Esophagus squamous epithelium (tissue), 4 donors: ENCODE results near the gene DNAL4.

Experiments
- CTCF ChIP-seq, 6 experiments: fragments of 450-650 bp in 4 of 6; fragments of 200-600 bp in 2 of 6; sonication (generic) in 2 of 6; IDR thresholded peaks; one replicate each; pipeline ENCODE4 v1.5.1; 2016 to 2019; ENCODE audit warnings: antibody characterized with exemption in 6 of 6, mild to moderate bottlenecking in 4 of 6, moderate library complexity in 4 of 6
- POLR2A ChIP-seq, 4 donors: fragments of 450-650 bp; IDR thresholded peaks; one replicate each; pipeline ENCODE4 v1.6.1; 2017; ENCODE audit warnings: antibody characterized with exemption in 4 of 4, mild to moderate bottlenecking in 4 of 4, moderate library complexity in 3 of 4

- no peak for TF ChIP-seq CTCF (IDR thresholded peaks at IDR 0.05)
- TF ChIP-seq POLR2A (IDR thresholded peaks at IDR 0.05) = no peak
Observed at GRCh38 chr22:38833061-38833460, 39.1 kb upstream of the DNAL4 start.
